Tibial artery (tissue), 4 donors: ENCODE results near the gene GTF2A1L.

Experiments used
- DNase-seq, 2 donors: peaks; one replicate each; pipeline ENCODE4 v3.0.0-alpha.2; 2019
- H3K27ac ChIP-seq, 2 donors: fragments of 200-600 bp; sonication (generic) in 1 of 2; 1 replicate in 1 of 2; 2 replicates in 1 of 2; pipeline ENCODE4 v1.5.1; 2018 to 2019; ENCODE audit warnings: mild to moderate bottlenecking in 1 of 2
- H3K27me3 ChIP-seq, 2 donors: fragments of 200-600 bp; sonication (generic) in 1 of 2; one replicate each; pipeline versions ENCODE4 v1.5.1 to v1.6.0; 2016 to 2019
- H3K36me3 ChIP-seq, 3 donors: fragments of 200-600 bp; sonication (generic) in 2 of 3; one replicate each; pipeline ENCODE4 v1.5.1; 2016 to 2019; ENCODE audit warnings: mild to moderate bottlenecking in 2 of 3
- H3K4me1 ChIP-seq, 4 donors: fragments of 200-600 bp; sonication (generic) in 2 of 4; 1 replicate in 3 of 4; 2 replicates in 1 of 4; pipeline ENCODE4 v1.5.1; 2016 to 2019
- H3K4me3 ChIP-seq, 2 donors: fragments of 200-600 bp; sonication (generic) in 1 of 2; 1 replicate in 1 of 2; 2 replicates in 1 of 2; pipeline ENCODE4 v1.5.1; 2018 to 2019; ENCODE audit warnings: mild to moderate bottlenecking in 2 of 2
- H3K9me3 ChIP-seq, 3 donors: fragments of 200-600 bp; sonication (generic) in 1 of 3; one replicate each; pipeline ENCODE4 v1.5.1; 2016 to 2019
- intact Hi-C: fragments of 100-400 bp; cut with DNase I; formaldehyde crosslinking; loops from one replicate; pipeline ENCODE4 v1.15.0; 2023; ENCODE audit warnings: low total_unique reads
- TF ChIP-seq, protein P1 (sequence below), 2 experiments: fragments of 200-600 bp in 1 of 2; fragments of 450-650 bp in 1 of 2; IDR thresholded peaks; one replicate each; pipeline ENCODE4 v1.5.1; 2017 to 2019; ENCODE audit warnings: antibody characterized with exemption in 2 of 2, mild to moderate bottlenecking in 1 of 2, moderate library complexity in 1 of 2

The GTF2A1L gene

DNA sequence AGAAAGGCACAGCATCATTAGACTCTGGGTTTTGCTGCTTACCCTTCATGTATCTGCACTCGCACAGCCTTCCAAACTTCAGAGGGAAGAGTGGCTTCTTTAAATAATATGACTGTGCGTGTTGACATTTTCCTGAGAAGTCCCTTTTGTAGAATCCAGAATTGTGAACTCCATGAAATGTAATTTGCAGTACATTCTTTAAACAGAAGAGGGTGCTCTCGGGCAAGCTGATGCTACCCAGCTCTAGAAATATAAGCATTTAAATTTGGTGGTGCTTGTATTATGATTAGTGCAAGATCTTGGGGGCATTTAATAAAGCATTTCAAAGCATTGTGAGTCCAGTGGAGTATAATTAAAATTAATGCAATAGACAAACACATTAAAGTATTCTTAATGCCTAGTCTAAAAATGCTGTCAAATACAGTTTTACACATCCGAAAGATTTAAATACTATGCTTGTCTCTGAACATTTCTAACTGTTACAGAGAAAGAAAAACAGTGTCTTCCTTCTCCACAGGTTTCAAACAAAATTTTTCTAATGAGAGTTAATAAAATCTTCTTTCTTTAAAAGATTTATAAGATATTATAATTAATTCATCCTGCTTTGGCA, 17.3 kb upstream of the GTF2A1L start:
- DNase-seq: no peak
- no peaks in the 10 kb centered on the region for H3K27me3 ChIP-seq
- H3K27ac ChIP-seq: no peak overlapping the region
- no peaks in the 10 kb centered on the region for H3K4me1 ChIP-seq
- intact Hi-C loops: no loop called here
- peaks cover 8 to 14% (median 11%) of the 10 kb centered on the region in 3 donors for H3K36me3 ChIP-seq
- TF ChIP-seq, protein P1, sequence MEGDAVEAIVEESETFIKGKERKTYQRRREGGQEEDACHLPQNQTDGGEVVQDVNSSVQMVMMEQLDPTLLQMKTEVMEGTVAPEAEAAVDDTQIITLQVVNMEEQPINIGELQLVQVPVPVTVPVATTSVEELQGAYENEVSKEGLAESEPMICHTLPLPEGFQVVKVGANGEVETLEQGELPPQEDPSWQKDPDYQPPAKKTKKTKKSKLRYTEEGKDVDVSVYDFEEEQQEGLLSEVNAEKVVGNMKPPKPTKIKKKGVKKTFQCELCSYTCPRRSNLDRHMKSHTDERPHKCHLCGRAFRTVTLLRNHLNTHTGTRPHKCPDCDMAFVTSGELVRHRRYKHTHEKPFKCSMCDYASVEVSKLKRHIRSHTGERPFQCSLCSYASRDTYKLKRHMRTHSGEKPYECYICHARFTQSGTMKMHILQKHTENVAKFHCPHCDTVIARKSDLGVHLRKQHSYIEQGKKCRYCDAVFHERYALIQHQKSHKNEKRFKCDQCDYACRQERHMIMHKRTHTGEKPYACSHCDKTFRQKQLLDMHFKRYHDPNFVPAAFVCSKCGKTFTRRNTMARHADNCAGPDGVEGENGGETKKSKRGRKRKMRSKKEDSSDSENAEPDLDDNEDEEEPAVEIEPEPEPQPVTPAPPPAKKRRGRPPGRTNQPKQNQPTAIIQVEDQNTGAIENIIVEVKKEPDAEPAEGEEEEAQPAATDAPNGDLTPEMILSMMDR (IDR thresholded peaks at IDR 0.05): peak; percentile 40 to 56
- no peaks in the 10 kb centered on the region for H3K9me3 ChIP-seq
- H3K4me3 ChIP-seq: no peak overlapping the region

- no peak for DNase-seq
- intact Hi-C loops: no loop called here
- TF ChIP-seq, protein P1 (IDR thresholded peaks at IDR 0.05): no peak
- Histone ChIP-seq H3K27ac (no peak overlapping the region), H3K9me3 (no peaks in the 10 kb centered on the region), H3K4me1 (no peaks in the 10 kb centered on the region), H3K4me3 (no peak overlapping the region), H3K36me3 (peaks cover 8 to 11% (median 10%) of the 10 kb centered on the region in 3 donors), H3K27me3 (no peaks in the 10 kb centered on the region)
Observed at GRCh38 chr2:48600917-48601316, 16.7 kb upstream of the GTF2A1L start.

DNA sequence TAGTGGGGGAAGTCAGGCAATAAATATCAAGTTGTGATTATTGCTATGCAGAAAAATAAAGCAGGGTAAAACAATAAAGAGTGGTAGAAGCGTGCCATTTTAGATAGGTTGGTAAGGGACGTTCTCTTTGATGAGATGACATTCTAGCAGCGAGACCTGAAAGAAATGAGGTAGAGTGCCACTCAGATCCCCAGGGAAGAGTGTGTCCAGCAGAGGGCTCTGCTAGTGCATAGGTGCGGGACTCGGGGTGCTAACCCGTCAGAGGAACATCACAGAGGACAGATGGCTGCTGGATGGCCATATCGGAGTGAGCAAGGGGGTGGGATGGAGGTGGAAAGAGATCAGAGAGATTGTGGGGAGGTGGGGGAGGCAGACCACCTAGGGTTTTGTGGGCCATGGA, 16.3 kb upstream of the GTF2A1L start:
- no peak for DNase-seq
- intact Hi-C loops: no loop called here
- H3K27ac ChIP-seq: no peak overlapping the region

DNA sequence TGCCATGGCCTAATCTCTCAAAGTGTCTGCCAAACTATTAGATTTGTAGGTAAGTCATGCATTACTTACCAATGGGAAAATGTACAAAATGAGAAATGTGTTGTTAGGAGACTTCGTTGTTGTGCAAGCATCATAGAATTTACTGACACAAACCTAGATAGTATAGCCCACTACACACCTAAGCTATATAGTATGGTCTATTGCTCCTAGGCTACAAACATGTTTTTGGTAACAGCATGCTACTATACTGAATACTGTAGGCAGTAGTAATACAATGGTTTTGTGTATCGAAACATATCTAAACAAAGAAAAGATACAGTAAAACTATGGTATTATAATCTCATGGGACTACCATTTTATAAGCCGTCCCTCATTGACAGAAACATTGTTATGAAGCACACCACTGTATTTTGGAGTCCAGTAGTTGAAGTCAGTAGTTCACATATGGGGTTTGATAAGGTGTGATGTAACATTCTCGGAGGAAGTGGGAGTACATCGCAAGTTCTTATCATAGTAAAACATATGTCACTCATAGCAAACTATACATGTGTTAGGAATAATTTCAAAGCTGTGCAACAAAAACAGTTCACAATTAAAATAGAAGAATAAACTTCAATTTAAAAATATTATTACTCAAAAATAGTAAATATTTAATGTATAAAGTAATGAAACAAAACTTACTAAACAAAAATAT, 12.0 kb upstream of the GTF2A1L start:
- DNase-seq: no peak
- Histone ChIP-seq H3K27ac (no peak overlapping the region), H3K9me3 (no peaks in the 10 kb centered on the region), H3K4me3 (no peak overlapping the region), H3K36me3 (no peaks in the 10 kb centered on the region), H3K4me1 (no peaks in the 10 kb centered on the region), H3K27me3 (no peaks in the 10 kb centered on the region)
- intact Hi-C loops: no loop called here
- TF ChIP-seq, protein P1 (IDR thresholded peaks at IDR 0.05): no peak

More for the DNA sequence above, 16.3 kb upstream of the GTF2A1L start:
- Histone ChIP-seq H3K36me3 (peaks cover 8 to 11% (median 10%) of the 10 kb centered on the region in 3 donors), H3K4me1 (no peaks in the 10 kb centered on the region), H3K4me3 (no peak overlapping the region), H3K27me3 (no peaks in the 10 kb centered on the region), H3K9me3 (no peaks in the 10 kb centered on the region)
- TF ChIP-seq, protein P1 (IDR thresholded peaks at IDR 0.05): no peak

DNA sequence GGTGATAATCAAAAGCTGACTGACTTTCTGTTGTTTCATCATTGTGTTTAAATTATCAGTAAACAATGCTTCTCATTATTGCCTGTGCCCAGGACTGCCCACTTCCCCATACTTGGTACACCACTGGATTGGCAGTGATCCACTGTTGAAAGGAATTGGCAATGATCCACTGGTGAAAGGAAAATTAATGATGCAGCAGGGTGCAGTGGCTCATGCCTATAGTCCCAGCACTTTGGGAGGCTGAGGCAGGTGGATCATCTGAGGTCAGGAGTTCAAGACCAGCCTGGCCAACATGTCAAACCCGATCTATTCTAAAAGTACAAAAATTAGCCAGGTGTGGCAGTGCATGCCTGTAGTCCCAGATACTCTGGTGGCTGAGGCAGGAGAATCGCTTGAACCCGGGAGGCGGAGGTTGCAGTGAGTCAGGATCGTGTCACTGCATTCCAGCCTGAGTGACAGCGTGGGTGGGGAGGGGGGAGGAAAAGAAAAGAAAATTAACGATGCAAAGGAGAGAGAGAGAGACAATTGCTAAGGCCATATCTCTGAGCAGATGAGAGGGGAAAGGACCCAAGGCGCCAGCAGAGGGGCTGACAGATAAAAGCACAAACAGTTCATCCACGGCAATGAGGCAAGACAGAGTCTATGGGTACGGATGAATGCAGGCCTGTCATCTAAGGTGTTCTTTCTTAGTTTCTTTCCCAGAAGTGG, 10.2 kb upstream of the GTF2A1L start:
- Histone ChIP-seq H3K4me3 (no peak overlapping the region), H3K9me3 (no peaks in the 10 kb centered on the region), H3K4me1 (no peaks in the 10 kb centered on the region), H3K36me3 (no peaks in the 10 kb centered on the region), H3K27ac (no peak overlapping the region), H3K27me3 (no peaks in the 10 kb centered on the region)
- TF ChIP-seq, protein P1 (IDR thresholded peaks at IDR 0.05): no peak
- intact Hi-C loops: no loop called here
- no peak for DNase-seq
